ENCODE data around the gene FGF19.

FGF19 gene

GRCh38 chr11:69703768-69704507 is at the start of gene FGF19:
TSS of gene FGF19 (minus strand) at chr11:69704022. CDS start at chr11:69703876, 146 bp downstream.
- no peak for DNase-seq

- DNase-seq, result no peak
Observed at GRCh38 chr11:69752890-69753289, 49.1 kb upstream of the FGF19 start.

GRCh38 chr11:69750875-69751597 is 47.2 kb upstream of the FGF19 start:
- no peak for DNase-seq

GRCh38 chr11:69750108-69750850 is 46.5 kb upstream of the FGF19 start:
- no peak for DNase-seq

- DNase-seq, result no peak
Observed at GRCh38 chr11:69748637-69749036, 44.8 kb upstream of the FGF19 start.

- no peak for DNase-seq
Observed at GRCh38 chr11:69746752-69747742, 43.2 kb upstream of the FGF19 start.

GRCh38 chr11:69746140-69746539 is 42.3 kb upstream of the FGF19 start:
- DNase-seq, result no peak

GRCh38 chr11:69745201-69745600 is 41.4 kb upstream of the FGF19 start:
- DNase-seq, result no peak

GRCh38 chr11:69744435-69744834 is 40.6 kb upstream of the FGF19 start:
- DNase-seq, result no peak

GRCh38 chr11:69734841-69735240 is 31.0 kb upstream of the FGF19 start:
- DNase-seq, result no peak

- no peak for DNase-seq
Observed at GRCh38 chr11:69734367-69734766, 30.5 kb upstream of the FGF19 start.

- DNase-seq, result no peak
Observed at GRCh38 chr11:69732910-69733309, 29.1 kb upstream of the FGF19 start.

GRCh38 chr11:69731110-69731509 is 27.3 kb upstream of the FGF19 start:
- DNase-seq, result no peak

GRCh38 chr11:69730500-69730899 is 26.7 kb upstream of the FGF19 start:
- DNase-seq, result no peak

GRCh38 chr11:69729252-69729651 is 25.4 kb upstream of the FGF19 start:
- no peak for DNase-seq

- no peak for DNase-seq
Observed at GRCh38 chr11:69727266-69727665, 23.4 kb upstream of the FGF19 start.

GRCh38 chr11:69726481-69726880 is 22.7 kb upstream of the FGF19 start:
- no peak for DNase-seq

GRCh38 chr11:69726019-69726418 is 22.2 kb upstream of the FGF19 start:
- DNase-seq, result no peak

- no peak for DNase-seq
Observed at GRCh38 chr11:69721745-69722144, 17.9 kb upstream of the FGF19 start.

GRCh38 chr11:69721106-69721505 is 17.3 kb upstream of the FGF19 start:
- DNase-seq, result no peak

- DNase-seq, result no peak
Observed at GRCh38 chr11:69718912-69719311, 15.1 kb upstream of the FGF19 start.

GRCh38 chr11:69718147-69718546 is 14.3 kb upstream of the FGF19 start:
- DNase-seq, result no peak

Measured in activated CD4-positive, alpha-beta T cell treated with anti-CD3 and anti-CD28 coated beads, Interleukin-2, amount 50 U/mL, for 4 hours (primary cell).